Activated T-helper 1 cell treated with Interleukin-2 at 50 U/mL for 16 hours (primary cell): ENCODE results near the gene VMAC.

Experiments used
- DNase-seq: peaks from one replicate; pipeline ENCODE4 v3.0.0-alpha.2; 2020; ENCODE audit warnings: low read depth

VMAC gene

DNA sequence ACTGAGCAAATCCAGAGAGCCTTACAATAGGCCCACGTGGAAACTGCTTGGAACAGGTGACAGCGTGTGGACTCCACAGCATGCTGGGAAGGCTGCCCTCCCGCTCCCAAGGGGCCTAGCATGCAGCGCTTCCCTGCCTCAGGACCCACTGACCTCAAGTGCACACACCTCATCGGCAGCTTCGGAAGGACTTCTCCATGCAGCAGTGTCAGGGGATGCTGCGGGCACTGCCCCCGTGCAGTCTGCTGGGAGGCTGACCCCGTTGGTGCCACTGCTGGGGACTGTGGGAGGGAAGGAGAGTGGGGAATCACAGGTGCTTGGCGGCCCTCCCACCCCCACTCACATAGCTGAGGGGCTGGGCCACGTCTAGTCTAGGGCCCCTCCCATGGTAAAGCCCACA lies 26.6 kb downstream of the VMAC start:
- DNase-seq: no peak

DNA sequence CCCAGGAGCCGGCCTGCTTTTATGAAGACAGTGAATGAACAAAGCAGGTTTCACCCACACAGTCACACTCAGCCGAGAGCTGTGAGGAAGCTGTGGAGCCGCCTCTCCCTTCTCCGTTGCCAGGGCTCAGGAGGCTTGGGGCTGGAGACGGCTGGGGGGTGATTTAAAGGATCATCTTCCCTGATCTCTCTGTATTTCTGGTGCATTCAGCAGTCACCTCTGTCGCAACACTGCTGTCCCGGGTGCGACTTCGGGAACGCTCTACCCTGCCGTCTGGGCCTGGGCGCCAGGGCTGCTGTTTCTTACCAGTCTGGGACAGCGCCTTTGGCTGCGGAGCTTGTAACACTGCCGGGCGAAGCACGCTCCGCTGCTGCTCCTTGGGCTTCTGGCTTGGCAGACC lies 27.5 kb downstream of the VMAC start:
- no peak for DNase-seq

DNA sequence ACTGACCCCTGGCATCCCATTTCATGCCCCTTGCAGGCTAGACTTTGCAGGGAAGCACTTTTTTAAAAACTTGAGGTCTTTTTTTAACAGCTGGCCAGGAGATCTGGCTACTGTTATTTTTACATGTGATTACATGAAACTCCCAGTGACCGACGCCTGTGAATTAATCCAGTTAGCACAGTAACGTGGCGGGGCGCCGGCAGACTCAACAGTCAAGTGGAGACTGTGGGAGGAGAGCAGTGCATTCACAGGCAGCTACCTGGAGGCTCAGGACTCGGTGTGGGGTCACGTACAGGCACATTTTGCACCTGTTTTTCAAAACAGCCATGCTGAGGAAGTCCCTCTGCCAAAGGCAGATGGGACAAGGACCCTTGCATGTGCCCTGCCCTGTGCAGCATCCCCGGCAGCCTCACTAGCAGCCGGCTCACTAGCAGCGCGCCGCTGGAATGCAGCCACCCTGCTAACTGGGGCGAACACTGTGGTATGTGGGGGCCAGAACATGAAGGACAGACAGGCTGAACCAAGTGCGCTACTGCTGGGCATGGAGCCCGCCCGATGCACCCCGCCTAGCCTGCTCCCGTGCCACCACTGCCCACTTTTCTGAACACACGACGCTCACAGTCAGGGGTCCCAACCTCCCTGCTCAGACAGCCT lies 28.1 kb downstream of the VMAC start:
- DNase-seq: no peak

DNA sequence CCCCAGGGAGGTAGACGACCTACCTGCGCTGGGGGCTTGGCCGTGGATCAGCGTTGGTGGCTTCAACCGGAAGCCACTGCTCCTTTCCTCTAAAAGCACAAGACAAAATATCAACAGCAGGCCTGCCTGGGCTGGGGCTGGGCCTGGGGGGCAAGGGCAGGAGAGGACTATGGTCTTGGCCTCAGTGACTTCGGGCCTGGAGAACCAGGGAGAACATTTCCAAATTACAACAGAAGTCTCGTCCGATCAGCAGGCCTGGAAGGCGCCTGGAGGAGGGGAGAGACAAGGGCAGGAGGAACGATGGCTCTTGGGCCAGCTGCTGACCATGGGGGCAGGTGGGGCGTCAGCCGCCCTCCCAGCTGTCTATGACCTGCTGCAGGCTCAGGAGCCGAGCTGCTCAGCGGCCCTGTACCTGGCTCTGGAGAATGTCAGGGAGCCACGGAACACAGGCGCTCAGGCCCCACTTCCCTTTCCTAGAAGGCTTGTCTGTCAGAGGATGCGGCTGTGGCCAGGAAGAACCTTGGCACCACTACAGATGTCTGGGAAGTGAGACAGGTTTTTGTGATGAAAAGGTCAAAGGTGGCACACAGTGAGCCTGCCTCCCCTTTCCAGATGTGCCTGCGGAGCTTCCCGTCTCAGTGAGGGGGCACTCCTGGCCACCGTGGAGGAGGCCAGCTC lies 28.9 kb downstream of the VMAC start:
- no peak for DNase-seq

DNA sequence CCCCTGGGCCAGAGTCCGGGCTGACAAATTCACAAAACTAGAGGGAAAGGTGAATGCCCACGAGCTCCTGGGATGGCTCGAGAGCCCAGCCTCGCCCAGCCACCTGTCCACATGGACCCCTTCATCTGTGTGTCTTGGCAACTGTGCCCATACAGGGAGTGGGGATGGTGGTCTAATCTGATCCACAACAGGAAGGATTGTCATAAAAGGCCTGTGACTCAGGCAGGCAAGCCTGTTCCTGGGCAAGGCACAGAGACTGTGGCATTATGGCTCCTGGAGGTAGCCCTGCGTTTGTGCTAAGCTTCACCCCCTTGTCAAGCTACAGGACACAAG lies 29.4 kb downstream of the VMAC start:
- DNase-seq: no peak

DNA sequence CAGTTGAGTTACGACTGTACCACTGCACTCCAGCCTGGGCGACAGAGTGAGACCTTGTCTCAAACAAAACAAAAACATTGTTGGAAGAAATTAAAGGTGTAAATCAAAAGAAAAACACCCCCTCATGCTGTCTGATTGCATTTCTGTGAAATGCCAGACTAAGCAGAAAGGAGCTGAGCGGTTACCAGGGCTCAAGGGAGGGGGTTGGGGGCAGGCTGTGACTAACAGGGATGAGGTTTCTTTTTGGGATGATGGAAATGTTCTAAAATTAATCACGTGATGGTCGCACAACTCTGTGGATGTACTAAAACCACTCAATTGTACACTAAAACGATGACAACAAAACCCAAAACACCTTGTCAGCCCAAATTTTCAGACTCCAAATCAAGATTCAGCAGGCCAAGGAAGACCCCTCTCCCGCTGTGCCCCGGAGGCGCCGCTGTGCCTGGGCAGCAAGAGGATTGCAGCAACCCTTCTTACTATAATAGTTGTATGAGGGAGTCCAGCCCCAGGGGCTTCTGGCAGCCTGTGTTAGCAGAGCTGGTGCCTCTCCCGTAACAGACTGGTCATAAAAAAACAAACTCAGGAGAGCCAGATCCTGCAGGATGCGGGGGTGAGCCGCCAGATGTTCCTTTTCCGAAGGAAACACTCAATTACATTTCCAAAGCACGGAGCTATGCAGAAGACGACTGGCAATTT lies 30.3 kb downstream of the VMAC start:
- no peak for DNase-seq

DNA sequence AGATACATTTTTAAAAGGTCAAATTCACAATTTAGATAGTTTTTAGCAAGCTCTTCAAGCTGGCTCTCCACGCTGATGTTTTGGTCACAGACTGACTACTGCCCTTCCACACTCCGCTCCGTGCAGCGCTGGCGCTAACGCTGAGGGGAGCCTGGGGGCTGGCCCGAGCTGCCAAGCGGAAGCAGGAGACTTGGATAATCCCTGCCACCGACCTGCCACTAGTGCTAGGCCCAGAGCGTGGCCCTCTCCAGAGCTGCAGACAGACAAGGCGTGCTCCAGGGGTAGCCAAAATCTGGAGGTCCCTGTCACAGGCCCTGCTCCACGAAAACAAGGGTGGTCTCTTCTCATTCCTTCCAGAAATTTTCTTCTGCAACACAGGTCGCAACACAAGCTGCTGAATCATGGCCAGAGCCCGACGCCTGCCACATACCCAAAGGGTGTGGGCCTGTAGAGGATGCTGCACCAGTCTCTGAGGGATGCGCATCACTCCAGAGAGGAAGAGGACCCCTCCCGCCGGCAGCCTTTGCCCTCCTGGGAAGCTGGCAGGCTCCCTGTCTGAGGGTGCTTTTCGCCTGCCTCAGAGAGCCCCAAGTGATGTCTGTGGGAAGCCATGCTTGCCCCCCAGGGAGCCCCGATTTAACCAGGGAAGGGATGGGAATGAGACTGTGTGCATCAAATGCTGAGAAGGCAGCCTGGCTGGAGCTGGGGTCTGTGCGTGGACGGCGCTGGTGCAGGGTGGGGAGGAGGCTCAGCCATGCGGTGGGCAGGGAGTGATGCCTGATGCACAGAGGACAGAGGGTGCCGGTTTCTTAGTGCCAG lies 31.0 kb downstream of the VMAC start:
- DNase-seq: no peak

DNA sequence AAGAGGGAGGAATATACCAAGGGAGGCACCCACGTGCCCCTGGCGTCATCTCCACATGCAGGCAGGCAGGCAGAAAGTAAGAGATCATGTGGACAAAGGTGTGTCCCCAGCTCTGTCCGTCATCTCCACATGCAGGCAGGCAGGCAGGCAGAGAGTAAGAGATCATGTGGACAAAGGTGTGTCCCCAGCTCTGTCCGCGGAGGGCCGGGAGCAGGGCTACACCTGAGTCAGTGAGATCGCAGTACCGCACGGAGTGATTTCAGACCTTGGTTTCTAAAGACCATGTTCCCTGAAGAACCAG lies 31.6 kb downstream of the VMAC start:
- no peak for DNase-seq

DNA sequence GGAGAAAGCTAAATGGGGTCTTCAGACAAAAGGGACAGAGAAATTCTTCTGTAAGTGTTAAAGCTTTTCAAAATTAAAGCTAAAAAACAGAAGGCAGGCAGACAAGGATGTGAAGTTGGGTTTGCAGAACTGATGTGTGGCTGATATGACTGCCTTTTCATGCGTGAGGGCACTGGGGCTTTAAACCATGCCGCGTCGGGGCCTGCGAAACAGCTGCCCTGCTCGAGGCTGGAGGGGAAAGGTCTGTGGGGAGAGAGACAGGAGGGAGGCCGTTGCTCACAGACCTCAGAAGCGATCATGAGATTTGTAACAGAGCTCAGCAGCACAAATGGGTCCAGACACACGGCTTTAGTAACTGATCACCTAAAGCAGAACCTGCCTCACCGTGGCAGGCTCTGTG lies 32.9 kb downstream of the VMAC start:
- DNase-seq: no peak

DNA sequence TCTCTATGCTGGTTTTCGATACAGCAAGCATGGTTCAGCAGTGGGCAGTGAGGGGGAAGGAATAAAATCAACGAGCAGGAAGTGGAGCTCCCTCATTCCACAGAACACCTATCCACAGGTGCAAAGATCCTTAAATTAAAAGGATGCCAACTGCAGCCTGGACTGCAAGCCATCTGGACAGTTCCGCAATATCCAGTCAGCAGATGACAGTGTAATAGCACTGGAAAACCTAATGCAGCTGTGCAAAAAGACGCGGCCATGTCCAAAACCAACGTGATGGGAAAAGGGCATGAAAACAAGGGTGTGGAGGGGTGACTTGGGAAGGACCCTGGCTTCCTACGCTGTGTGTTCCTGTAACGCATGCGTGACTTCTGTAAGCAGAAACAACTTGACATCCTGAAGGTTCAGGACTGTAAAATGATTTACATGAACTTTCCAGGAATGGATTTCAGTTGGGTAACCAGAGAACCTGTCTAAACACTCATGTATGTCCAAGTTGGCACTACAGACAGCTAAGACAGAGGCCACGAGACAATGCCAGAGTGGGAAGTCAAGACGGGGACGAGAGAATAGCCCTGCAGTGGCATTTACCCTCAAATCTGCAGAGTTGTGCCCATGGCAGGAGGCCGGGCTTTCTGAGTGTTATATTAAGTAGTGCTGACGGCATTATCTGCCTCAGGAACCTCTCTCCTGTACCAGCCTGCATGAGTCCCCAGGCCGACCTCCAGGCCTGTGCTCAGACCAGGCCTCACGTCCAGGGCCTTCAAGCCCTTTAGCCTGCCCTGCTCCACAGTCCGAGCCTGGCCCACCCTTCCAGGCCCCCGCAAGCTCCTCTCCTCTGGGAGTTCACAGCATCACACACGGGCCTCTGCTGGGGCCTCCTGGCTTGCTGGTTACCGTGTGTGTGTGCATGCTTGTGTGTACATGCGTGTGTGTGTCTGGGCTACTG lies 35.9 kb downstream of the VMAC start:
- DNase-seq: no peak

DNA sequence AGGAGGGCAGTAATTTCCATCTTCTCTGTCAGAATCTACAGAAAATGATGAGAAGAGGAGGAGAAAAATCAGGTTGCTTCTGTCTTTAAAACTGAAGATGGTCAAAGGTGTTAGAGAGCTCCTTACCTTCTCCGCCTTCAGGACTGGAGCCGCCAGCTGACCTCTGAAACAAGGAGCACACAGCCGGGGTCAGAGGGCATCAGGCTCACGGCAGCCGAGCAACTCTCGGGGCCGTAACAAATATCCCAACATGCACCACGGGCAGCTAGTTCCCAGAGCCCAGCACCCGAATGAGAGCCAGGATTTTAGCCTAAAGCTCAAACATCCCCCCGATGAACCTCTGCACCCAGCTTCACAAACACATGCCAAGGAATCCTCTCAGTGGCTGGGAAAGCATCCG lies 37.0 kb downstream of the VMAC start:
- DNase-seq: no peak

DNA sequence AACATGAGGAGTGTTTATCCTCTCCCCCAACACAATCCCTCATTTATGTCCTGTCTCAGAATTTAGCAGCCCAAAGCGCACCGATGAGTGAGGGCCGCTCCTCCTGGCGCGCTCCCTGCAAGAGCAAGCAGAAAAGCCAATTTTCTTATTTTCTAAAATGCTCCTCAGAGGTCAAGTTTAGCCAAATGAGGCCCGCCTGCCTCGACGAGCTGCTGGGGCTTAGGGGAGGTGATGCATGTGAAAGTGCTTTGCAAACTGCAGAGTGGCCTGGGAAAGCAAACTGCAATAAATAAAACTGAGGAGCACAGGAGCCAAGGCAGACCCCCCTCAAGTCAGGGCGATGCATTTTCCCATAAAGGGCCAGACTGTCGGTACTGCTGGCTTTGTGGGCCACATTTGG lies 38.4 kb downstream of the VMAC start:
- no peak for DNase-seq

DNA sequence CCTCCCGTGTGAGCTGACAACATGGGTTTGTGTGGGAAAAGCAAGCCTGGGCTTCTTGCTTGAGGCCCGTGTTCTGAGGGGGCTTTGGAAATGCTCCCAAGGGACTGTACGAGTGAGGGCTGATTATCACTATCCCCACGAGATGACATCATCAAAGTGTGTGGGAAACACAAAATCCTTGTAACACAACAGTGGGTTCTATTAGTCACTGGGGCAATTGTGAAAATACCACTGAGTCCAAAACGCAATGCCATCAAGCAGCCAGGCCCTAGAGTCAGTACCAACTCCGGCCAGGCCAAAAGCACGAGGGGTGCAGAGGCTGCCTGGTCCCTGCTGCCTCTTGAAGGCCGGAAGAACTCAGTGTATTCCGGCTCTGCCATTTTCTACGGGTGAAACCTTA lies 39.0 kb downstream of the VMAC start:
- DNase-seq: no peak

DNA sequence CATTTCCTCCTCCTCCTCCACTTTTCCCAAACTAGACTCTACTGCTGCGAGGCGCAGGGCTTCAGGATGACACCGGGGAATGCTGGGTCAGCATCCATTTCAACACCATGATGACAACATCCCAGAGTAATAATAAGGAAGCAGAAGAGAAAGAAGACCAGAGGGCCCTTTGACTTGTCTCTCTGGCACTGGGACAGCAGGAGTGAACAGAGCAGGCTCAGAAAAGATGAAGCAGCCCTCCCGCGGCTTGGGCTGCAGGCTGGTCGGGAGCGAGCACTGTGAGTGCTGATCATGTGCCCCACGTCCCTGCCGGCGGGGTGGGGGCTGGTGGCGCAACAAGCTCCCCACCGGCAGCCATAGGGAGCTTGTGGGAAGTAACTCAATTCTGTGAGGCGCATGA lies 42.8 kb downstream of the VMAC start:
- DNase-seq: no peak

DNA sequence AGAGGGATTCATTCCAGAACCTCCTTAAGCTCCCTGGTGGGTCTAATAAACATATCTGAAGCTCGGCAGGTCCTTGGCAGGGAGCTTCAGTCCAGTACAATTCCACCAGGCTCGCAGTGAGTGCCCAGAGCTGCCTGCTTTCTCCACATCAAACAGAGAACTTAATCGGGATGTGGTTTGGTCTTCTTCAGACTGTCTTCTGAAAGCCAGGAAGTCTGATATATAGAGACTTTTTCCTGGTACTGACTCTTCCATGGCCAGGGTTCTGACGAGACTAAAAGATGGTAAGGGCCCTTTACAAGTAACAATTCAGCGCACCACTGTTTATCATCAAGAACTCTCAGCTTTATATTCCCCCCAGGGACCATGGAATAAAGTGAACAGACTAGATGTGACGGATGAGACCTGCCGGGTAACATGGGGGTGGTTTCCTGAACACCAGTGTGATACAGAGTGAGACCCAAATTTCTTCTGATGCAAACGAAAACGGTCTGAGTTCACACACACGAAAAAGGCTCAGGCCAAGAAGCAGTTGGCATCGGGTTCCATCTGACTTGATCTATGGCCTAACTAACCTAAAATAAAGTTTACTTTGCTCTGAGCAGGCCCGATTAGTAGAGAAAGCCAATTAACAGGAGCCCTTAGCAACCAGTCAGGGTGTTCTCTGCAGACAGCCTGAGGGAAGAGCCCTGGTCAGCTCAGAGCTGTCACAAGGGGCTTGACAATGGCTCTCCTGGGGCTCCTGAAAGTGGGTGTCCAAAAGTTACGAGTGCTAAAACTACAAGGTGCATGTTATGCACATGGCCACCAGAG lies 44.3 kb downstream of the VMAC start:
- no peak for DNase-seq

DNA sequence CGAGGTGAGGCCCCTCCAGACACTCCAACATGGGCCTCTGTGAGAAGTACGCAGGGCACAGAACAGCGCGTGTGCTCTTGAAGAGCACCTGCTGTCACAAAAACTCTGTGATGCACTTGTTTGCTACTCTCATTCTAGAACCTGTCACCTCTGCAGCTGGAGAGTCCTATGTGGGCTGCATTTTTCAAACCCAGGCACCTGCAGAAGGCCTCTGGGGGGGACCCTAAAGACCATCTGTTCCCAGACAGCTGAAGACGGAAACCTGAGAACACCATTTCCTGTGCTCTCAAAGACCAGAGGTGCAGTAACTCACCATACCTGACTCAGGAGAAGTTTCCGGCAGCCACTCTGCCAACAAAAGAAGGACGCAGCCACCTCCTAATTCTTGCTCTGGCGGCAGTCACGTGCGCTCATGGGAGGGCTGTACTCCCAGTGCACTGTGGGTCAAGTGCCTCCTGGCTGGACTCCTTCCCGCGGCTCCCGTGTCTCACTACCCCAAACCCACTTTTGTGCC lies 45.2 kb downstream of the VMAC start:
- peak; percentile 24 for DNase-seq

DNA sequence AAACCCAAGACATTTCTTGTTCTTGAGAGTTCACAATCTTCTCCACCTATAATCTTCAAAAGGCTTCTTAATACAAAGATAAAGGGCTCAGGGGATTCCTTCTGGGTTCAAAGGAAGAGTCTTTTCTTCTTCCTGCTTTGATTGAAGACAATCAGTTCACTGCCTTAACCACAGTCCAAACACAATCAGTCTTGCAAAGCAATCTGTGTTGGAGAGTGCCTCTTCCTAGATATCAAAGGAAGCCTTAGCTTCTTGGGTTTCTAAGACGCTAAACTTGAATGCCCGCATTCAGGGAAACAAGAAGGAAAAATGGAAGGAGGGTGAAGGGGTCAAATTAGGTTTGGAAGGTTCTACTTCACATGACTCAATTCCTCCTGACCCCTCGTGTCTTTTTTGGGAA lies 46.1 kb downstream of the VMAC start:
- DNase-seq: no peak

DNA sequence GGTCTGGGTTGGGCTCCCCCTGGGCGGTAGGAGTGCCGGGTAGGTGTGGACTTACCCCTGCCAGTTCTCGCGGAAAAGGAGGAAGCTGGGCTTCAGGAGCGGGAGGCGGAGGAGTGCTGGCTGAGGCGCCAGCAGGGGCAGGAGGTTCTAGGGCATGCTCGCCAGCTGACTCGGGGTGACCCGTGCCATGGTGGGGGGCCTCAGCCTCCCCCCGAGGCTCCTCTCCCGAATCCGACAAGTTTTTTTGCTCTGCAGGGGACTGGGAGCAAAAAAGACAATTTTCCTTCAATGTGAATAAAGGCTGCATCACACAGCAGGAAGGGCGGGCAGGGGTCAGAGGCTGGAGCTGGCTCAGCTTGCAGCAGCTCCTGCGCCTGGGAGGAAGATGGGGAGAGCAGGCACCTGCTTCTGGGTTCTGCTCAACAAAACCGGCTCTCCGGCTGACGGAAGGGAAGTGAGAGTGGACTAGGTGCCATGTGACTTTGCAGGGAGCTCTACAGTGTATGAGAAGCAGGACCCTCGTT lies 46.7 kb downstream of the VMAC start:
- no peak for DNase-seq

DNA sequence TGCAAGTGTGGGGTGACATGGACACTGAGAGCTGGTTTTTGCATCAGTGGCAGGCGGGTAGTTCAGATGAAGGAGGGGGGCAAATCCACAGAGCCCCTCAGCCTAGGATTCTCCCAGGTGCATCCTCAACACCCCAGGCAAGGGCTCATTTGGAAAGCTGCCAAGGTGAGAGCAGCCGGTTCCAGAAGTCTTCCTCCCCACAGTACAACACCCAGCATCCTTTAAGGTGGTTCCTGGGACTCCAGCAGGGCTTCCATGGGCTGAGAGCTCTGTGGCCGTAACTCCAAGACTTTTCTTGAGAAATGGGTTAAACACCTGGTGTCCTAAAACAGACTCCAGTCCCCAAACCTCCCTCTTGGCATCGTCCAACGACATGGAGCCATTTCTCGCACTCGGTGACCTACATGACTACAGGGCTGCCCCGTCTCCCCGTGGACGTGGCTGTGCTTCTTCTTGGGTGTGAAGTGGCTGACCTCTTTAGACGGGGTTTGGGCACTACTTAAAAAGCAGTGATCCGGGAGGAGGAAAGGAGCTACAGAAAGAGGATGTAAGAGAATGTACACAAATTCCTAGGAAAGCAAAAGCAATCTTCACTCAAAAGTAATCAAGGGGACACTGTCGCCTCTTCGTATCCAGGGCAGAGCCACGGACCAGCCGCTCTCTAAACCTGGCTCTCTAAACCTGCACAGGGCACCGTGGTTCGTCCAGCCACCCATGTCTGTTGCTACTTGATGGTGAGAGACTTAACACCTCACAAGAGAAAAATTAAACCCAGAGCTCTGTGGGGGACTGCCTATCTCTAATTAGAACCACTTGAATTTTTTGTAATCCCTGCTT lies 47.7 kb downstream of the VMAC start:
- no peak for DNase-seq
